T47D (cell line): Measurements from ENCODE around the gene DCLRE1A.
A peak's percentile ranks its signal among the peaks of the same experiment; 100 is the strongest.

Experiments used
- DNase-seq, 2 experiments: peaks; one replicate each; pipeline versions ENCODE4 v3.0.0 to v3.0.0-alpha.2; 2011 to 2012; ENCODE audit warnings: low read depth in 1 of 2, low spot score in 1 of 2
- JUND ChIP-seq: IDR thresholded peaks from 2 replicates; pipeline ENCODE4 v1.6.1; 2012; ENCODE audit warnings: low read depth
- in situ Hi-C: cut with HindIII; loops from 2 replicates; pipeline ENCODE4 v1.10.0; 2016; ENCODE audit warnings: low sequenced_read_pairs, low pct_unique_long_range_greater_than_20kb

The DCLRE1A gene

GRCh38 chr10:113808168-113808567 is 45.7 kb downstream of the DCLRE1A start:
- in situ Hi-C loops, result no loop called here
- DNase-seq, result no peak
- TF ChIP-seq JUND, result no peak

GRCh38 chr10:113806503-113806902 is 47.4 kb downstream of the DCLRE1A start:
- no peak for DNase-seq
- in situ Hi-C loops, result no loop called here
- no peak for TF ChIP-seq JUND

GRCh38 chr10:113802997-113803396 is 50.9 kb downstream of the DCLRE1A start:
- TF ChIP-seq JUND, result no peak
- DNase-seq, result no peak
- in situ Hi-C loops, result no loop called here

- in situ Hi-C loops, result no loop called here
- no peak for TF ChIP-seq JUND
- DNase-seq, result no peak
Measured at GRCh38 chr10:113801569-113801968, 52.3 kb downstream of the DCLRE1A start.

GRCh38 chr10:113791691-113792090 is 62.2 kb downstream of the DCLRE1A start:
- no peak for DNase-seq
- no peak for TF ChIP-seq JUND
- in situ Hi-C loops, result no loop called here

GRCh38 chr10:113788604-113789083 is 65.2 kb downstream of the DCLRE1A start:
- in situ Hi-C loops, result no loop called here
- DNase-seq, result peak in 1 of 2 experiments; percentile 10
- no peak for TF ChIP-seq JUND
